Ishikawa (cell line): ENCODE data around the gene PEPD.

Experiments used
- CEBPB ChIP-seq: IDR thresholded peaks from 2 replicates; pipeline ENCODE4 v1.6.1; 2012
- CREB1 ChIP-seq: IDR thresholded peaks from 2 replicates; pipeline ENCODE4 v1.6.1; 2012; ENCODE audit warnings: low read depth
- EGR1 ChIP-seq: IDR thresholded peaks from 2 replicates; pipeline ENCODE4 v1.6.1; 2012
- EP300 ChIP-seq: IDR thresholded peaks from 2 replicates; pipeline ENCODE4 v1.6.1; 2012; ENCODE audit warnings: borderline replicate concordance
- FOXM1 ChIP-seq: IDR thresholded peaks from 2 replicates; pipeline ENCODE4 v1.6.1; 2012; ENCODE audit warnings: low read depth, borderline replicate concordance
- NFIC ChIP-seq: IDR thresholded peaks from 2 replicates; pipeline ENCODE4 v1.6.1; 2012
- RAD21 ChIP-seq: IDR thresholded peaks from 2 replicates; pipeline ENCODE4 v1.6.1; 2012; ENCODE audit warnings: low read depth
- TAF1 ChIP-seq: IDR thresholded peaks from 2 replicates; pipeline ENCODE4 v1.6.1; 2012; ENCODE audit warnings: low read depth, mild to moderate bottlenecking
- TCF12 ChIP-seq: IDR thresholded peaks from 2 replicates; pipeline ENCODE4 v1.6.1; 2012; ENCODE audit warnings: low read depth
- TEAD4 ChIP-seq: IDR thresholded peaks from 2 replicates; pipeline ENCODE4 v1.6.1; 2012
- YY1 ChIP-seq: IDR thresholded peaks from 2 replicates; pipeline ENCODE4 v1.6.1; 2012; ENCODE audit warnings: low read depth
- ZBTB7A ChIP-seq: IDR thresholded peaks from 2 replicates; pipeline ENCODE4 v1.6.1; 2012; ENCODE audit warnings: low read depth
- TF ChIP-seq, protein P1 (sequence below): IDR thresholded peaks from 2 replicates; pipeline ENCODE4 v1.6.1; 2012
- TF ChIP-seq, protein P2 (sequence below): IDR thresholded peaks from 2 replicates; pipeline ENCODE4 v1.6.1; 2012; ENCODE audit warnings: low read depth, mild to moderate bottlenecking
- TF ChIP-seq, protein P3 (sequence below): IDR thresholded peaks from 2 replicates; pipeline ENCODE4 v1.6.1; 2012

Gene PEPD

DNA sequence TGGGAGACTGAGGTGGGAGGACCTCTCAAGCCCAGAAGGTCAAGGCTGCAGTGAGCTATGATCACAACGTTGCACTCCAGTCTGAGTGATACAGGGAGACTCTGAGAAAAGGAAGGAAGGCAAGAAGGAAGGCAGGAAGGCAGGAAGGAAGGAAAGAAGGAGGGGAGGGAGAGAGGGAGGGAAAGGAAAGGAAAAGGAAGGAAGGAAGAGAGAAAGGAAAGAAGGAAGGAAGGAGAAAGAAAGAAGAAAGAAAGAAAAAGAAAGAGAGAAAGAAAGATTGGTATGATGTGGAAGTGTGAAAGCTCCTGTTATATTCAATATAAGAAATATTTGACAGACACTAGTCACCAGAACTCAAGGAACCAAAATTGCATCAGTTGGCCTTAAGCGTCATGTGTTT is 180.6 kb downstream of the PEPD start:
- no peak for TF ChIP-seq TAF1
- TF ChIP-seq, protein P1, sequence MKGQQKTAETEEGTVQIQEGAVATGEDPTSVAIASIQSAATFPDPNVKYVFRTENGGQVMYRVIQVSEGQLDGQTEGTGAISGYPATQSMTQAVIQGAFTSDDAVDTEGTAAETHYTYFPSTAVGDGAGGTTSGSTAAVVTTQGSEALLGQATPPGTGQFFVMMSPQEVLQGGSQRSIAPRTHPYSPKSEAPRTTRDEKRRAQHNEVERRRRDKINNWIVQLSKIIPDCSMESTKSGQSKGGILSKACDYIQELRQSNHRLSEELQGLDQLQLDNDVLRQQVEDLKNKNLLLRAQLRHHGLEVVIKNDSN, result no peak
- TF ChIP-seq TEAD4, result no peak
- TF ChIP-seq YY1, result no peak
- no peak for TF ChIP-seq CREB1
- TF ChIP-seq, protein P2, sequence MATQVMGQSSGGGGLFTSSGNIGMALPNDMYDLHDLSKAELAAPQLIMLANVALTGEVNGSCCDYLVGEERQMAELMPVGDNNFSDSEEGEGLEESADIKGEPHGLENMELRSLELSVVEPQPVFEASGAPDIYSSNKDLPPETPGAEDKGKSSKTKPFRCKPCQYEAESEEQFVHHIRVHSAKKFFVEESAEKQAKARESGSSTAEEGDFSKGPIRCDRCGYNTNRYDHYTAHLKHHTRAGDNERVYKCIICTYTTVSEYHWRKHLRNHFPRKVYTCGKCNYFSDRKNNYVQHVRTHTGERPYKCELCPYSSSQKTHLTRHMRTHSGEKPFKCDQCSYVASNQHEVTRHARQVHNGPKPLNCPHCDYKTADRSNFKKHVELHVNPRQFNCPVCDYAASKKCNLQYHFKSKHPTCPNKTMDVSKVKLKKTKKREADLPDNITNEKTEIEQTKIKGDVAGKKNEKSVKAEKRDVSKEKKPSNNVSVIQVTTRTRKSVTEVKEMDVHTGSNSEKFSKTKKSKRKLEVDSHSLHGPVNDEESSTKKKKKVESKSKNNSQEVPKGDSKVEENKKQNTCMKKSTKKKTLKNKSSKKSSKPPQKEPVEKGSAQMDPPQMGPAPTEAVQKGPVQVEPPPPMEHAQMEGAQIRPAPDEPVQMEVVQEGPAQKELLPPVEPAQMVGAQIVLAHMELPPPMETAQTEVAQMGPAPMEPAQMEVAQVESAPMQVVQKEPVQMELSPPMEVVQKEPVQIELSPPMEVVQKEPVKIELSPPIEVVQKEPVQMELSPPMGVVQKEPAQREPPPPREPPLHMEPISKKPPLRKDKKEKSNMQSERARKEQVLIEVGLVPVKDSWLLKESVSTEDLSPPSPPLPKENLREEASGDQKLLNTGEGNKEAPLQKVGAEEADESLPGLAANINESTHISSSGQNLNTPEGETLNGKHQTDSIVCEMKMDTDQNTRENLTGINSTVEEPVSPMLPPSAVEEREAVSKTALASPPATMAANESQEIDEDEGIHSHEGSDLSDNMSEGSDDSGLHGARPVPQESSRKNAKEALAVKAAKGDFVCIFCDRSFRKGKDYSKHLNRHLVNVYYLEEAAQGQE, result no peak
- no peak for TF ChIP-seq EGR1
- TF ChIP-seq, protein P3, sequence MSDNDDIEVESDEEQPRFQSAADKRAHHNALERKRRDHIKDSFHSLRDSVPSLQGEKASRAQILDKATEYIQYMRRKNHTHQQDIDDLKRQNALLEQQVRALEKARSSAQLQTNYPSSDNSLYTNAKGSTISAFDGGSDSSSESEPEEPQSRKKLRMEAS, result no peak
- TF ChIP-seq TCF12, result no peak
- no peak for TF ChIP-seq RAD21
- no peak for TF ChIP-seq ZBTB7A
- no peak for TF ChIP-seq FOXM1
- no peak for TF ChIP-seq EP300
- TF ChIP-seq CEBPB, result no peak
- TF ChIP-seq NFIC, result no peak

DNA sequence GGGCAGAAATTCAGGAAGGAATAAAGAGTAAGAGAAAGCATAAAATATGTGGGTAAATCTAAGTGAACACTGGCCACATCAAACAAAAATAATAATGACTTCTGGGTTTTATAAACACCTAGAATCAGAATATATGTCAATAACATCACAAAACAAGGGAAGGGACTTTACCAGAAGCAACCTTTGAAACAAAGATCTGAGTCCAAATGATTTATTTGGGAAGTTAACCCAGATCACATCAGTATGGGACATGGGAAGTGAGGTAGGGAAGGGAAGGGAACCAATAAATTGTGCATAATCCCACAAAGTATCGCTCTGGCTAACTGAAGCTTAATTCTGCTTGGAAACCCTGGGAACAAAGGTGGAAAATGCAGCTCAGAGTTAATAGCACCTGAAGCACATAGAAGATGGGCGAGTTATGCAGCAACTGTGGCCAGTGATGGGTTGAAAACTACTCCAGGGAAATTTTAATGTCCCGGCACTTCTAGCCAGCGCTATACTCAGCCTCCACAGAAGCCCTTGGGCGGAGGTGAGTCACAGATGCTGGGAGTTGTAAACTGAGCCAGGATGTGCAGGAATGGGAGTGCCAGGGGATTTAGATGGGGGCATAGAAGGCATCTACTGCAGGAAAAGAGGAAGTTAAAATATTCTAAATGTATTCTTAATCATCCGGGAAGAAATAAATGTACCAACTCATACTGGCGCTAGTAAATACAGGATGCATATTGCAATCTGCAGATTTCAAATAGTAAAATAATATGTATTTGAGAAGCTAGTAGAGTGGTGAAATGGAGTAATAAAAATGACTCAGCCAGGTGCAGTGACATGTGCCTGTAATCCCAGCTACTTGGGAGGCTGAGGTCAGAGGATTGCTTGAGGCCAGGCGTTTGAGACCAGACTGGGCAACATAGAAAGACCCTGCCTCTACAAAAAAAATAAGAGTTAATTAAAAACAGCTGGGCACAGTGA is 182.3 kb downstream of the PEPD start:
- TF ChIP-seq CREB1 (no peak), FOXM1 (no peak), CEBPB (no peak), RAD21 (no peak)
- TF ChIP-seq, protein P3, result no peak
